HepG2 (cell line): ENCODE measurements around the gene FGD4. TPM values are rescaled to one million over a fixed set of nuclear protein-coding genes. Genes with fewer than 3 reads are reported as not detected.

Experiments
- ADNP ChIP-seq: sonication (generic); formaldehyde crosslinking; IDR thresholded peaks from 2 replicates; pipeline ENCODE4 v1.4.0; 2020; ENCODE audit warnings: missing genetic modification reagents
- HNF1A ChIP-seq, 2 experiments: sonication (generic) in 1 of 2; formaldehyde crosslinking in 1 of 2; IDR thresholded peaks; 2 replicates each; pipeline versions ENCODE4 v1.4.0 to v1.6.1; 2016 to 2020; ENCODE audit warnings: borderline replicate concordance in 1 of 2, low read depth in 1 of 2, mild to moderate bottlenecking in 1 of 2, missing genetic modification reagents in 1 of 2
- MLXIP ChIP-seq: sonication (generic); formaldehyde crosslinking; IDR thresholded peaks from 2 replicates; pipeline ENCODE4 v1.9.0; 2021; ENCODE audit warnings: missing genetic modification reagents, borderline replicate concordance
- RAD51 ChIP-seq: fragments of 450-650 bp; IDR thresholded peaks from 2 replicates; pipeline ENCODE4 v1.6.1; 2016; ENCODE audit warnings: borderline replicate concordance
- TBX3 ChIP-seq: fragments of 450-650 bp; IDR thresholded peaks from 2 replicates; pipeline ENCODE4 v1.6.1; 2017; ENCODE audit warnings: antibody characterized with exemption, mild to moderate bottlenecking, inconsistent platforms, borderline replicate concordance
- ZMAT5 ChIP-seq: sonication (generic); formaldehyde crosslinking; IDR thresholded peaks from 2 replicates; pipeline ENCODE4 v1.5.0; 2020; ENCODE audit warnings: mild to moderate bottlenecking, low read depth, missing genetic modification reagents, borderline replicate concordance
- ZNF24 ChIP-seq: fragments of 450-650 bp; IDR thresholded peaks from 2 replicates; pipeline ENCODE4 v1.6.1; 2017; ENCODE audit warnings: antibody characterized with exemption, mild to moderate bottlenecking
- ZNF496 ChIP-seq: sonication (generic); formaldehyde crosslinking; IDR thresholded peaks from 2 replicates; pipeline ENCODE4 v1.8.1; 2023; ENCODE audit warnings: mild to moderate bottlenecking, moderate library complexity, missing genetic modification reagents; ENCODE audit not compliant: insufficient replicate concordance
- polyA plus RNA-seq, 8 experiments: library from polyadenylated mRNA; depleted of rRNA in 3 of 8; stranded (reverse) in 7 of 8; unstranded in 1 of 8; fragments of >200 nt; fragmentation: Illumina TruSeq in 4 of 8; extraction: Trizol in 4 of 8; gene quantifications; 2 replicates each; pipeline versions ENCODE4 v1.2.1 to v1.2.3, GENCODE V29; 2011 to 2016; ENCODE audit warnings: low read depth in 4 of 8, missing spikeins in 1 of 8, mixed read lengths in 1 of 8; ENCODE audit not compliant: insufficient read depth in 1 of 8
- total RNA-seq, 5 experiments: library from RNA; depleted of rRNA; stranded (reverse); fragments of >200 nt; fragmentation: Illumina TruSeq; extraction: Trizol; gene quantifications; 2 replicates each; pipeline ENCODE4 v1.2.3, GENCODE V29; 2016; ENCODE audit warnings: low read depth in 1 of 5

Gene FGD4
- total and polyA plus RNA-seq, 2 of the 13 experiments (the other 11 are each of a cell fraction or from before 2014, with no cell fraction given) = 4.6 to 6.6 TPM

- no peak for TF ChIP-seq HNF1A (IDR thresholded peaks at IDR 0.05; ENCODE audit: low read depth)
- TF ChIP-seq HNF1A (CRISPR knock-in tag; IDR thresholded peaks at IDR 0.05; ENCODE audit: borderline replicate concordance) = no peak
- no peak for TF ChIP-seq ZNF24
- no peak for TF ChIP-seq MLXIP
- TF ChIP-seq ZMAT5 (CRISPR knock-in tag) = no peak
- no peak for TF ChIP-seq TBX3
- no peak for TF ChIP-seq ADNP
- no peak for TF ChIP-seq RAD51
- no peak for TF ChIP-seq ZNF496 (CRISPR knock-in tag)
These were observed 196.7 kb downstream of the FGD4 start (continued) for GRCh38 chr12:32596030-32596429.
